ENCODE data around the gene BMP6. TPM values are rescaled to one million over a fixed set of nuclear protein-coding genes. Genes with fewer than 3 reads are reported as not detected.

The BMP6 gene
- polyA plus RNA-seq, 1 donor (not counting 4 experiments of a cell fraction or from before 2014, with no cell fraction given): 0.05 TPM

DNA sequence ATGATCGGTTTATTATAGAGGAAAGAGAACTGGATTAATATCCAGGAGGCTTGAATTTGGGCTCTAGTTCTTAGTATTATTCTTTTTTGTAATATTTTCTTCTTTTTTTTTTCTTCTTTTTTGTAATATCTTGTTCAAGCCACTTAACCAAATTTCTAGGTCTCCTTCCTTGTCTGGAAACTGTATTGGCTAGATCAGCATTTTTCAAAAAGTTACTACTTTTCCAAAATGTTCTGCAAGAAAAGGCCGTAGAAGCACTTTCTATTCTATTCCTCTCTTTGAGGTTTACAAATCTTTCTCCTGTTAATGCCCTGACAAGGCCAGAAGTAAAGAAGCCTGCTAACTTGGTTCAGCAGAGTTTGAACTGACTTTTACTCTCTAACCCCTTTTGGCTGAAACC lies 12.0 kb downstream of the BMP6 start:
- Histone ChIP-seq H3K4me3 (ENCODE audit: control insufficient read depth in 2 of 3, extremely low read depth in 1 of 3, insufficient read depth in 2 of 3, low read depth in 1 of 3, low read length in 3 of 3) (no peak overlapping the region), H3K27ac (ENCODE audit: control insufficient read depth, insufficient read depth, low read length) (no peak overlapping the region), H3K4me1 (ENCODE audit: control insufficient read depth, extremely low read depth, insufficient read depth, low read length) (no peaks in the 10 kb centered on the region), H3K4me2 (ENCODE audit: control insufficient read depth, extremely low read depth, insufficient read depth, low read depth, low read length) (no peak overlapping the region), H3K36me3 (ENCODE audit: control insufficient read depth in 2 of 2, extremely low read depth in 1 of 2, insufficient read depth in 2 of 2, low read length in 2 of 2) (no peaks in the 10 kb centered on the region), H4K20me1 (ENCODE audit: control insufficient read depth, extremely low read depth, insufficient read depth, low read length) (no peaks in the 10 kb centered on the region), H3K27me3 (ENCODE audit: control insufficient read depth, extremely low read depth, insufficient read depth, low read length) (peaks cover 15% of the 10 kb centered on the region), H3K9me1 (ENCODE audit: control insufficient read depth, extremely low read depth, insufficient read depth, low read length) (no peaks in the 10 kb centered on the region), H3K79me2 (ENCODE audit: control insufficient read depth, insufficient read depth, low read length) (no peaks in the 10 kb centered on the region), H3K9ac (ENCODE audit: control insufficient read depth, extremely low read depth, insufficient read depth, low read length) (no peak overlapping the region), H2AFZ (ENCODE audit: control insufficient read depth, low read length) (no peak overlapping the region), H3K9me3 (ENCODE audit: control insufficient read depth, low read depth, low read length) (no peaks in the 10 kb centered on the region)
- dilution Hi-C loops (cut with MboI; ENCODE audit: extremely low pct_ligation_motif_present, low sequenced_read_pairs): no loop called here
- FAIRE-seq (no peak), DNase-seq (ENCODE audit: low read depth, low spot score) (no peak)
- TF ChIP-seq, protein P1, sequence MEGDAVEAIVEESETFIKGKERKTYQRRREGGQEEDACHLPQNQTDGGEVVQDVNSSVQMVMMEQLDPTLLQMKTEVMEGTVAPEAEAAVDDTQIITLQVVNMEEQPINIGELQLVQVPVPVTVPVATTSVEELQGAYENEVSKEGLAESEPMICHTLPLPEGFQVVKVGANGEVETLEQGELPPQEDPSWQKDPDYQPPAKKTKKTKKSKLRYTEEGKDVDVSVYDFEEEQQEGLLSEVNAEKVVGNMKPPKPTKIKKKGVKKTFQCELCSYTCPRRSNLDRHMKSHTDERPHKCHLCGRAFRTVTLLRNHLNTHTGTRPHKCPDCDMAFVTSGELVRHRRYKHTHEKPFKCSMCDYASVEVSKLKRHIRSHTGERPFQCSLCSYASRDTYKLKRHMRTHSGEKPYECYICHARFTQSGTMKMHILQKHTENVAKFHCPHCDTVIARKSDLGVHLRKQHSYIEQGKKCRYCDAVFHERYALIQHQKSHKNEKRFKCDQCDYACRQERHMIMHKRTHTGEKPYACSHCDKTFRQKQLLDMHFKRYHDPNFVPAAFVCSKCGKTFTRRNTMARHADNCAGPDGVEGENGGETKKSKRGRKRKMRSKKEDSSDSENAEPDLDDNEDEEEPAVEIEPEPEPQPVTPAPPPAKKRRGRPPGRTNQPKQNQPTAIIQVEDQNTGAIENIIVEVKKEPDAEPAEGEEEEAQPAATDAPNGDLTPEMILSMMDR (optimal IDR thresholded peaks at IDR 0.05 in 1 of 3, IDR thresholded peaks at IDR 0.05 in 1 of 3, conservative IDR thresholded peaks at IDR 0.05 in 1 of 3; ENCODE audit: extremely low read depth in 1 of 3, insufficient read depth in 2 of 3, low read length in 3 of 3): no peak
- TF ChIP-seq EZH2 (IDR thresholded peaks at IDR 0.05; ENCODE audit: low read length): no peak

DNA sequence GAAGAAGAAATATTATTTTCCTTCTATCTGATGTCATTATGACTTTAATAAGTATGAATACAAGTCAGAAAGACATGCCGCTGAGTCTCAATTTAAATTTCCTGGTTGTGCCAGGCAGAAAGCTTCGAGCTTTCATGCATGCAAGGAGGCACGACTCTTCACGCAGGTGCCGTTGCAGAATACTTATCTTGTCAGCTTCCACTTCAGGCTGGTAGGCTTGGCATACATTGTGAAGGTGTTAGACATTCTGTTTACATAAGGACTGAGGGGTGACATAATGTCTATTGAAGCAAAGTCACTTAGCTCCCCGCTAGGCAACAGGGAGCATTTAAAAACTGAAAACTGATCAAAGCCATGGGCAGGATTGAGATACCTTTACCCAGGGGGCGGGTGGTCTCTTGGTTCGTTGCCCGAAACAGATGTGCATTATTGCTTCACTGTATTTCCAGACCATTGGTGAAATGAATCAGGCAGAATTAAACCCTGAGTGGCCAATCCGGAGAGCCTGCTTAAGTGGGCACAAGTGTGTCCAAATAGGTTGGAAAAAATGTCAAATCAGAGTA lies 16.4 kb downstream of the BMP6 start:
- Histone ChIP-seq H3K4me1 (ENCODE audit: control insufficient read depth, extremely low read depth, insufficient read depth, low read length) (no peaks in the 10 kb centered on the region), H3K36me3 (ENCODE audit: control insufficient read depth in 2 of 2, extremely low read depth in 1 of 2, insufficient read depth in 2 of 2, low read length in 2 of 2) (no peaks in the 10 kb centered on the region), H2AFZ (ENCODE audit: control insufficient read depth, low read length) (no peak overlapping the region), H3K9ac (ENCODE audit: control insufficient read depth, extremely low read depth, insufficient read depth, low read length) (no peak overlapping the region), H3K4me3 (ENCODE audit: control insufficient read depth in 2 of 3, extremely low read depth in 1 of 3, insufficient read depth in 2 of 3, low read depth in 1 of 3, low read length in 3 of 3) (no peak overlapping the region), H3K27me3 (ENCODE audit: control insufficient read depth, extremely low read depth, insufficient read depth, low read length) (peaks cover 9% of the 10 kb centered on the region), H3K4me2 (ENCODE audit: control insufficient read depth, extremely low read depth, insufficient read depth, low read depth, low read length) (no peak overlapping the region), H3K9me1 (ENCODE audit: control insufficient read depth, extremely low read depth, insufficient read depth, low read length) (no peaks in the 10 kb centered on the region), H3K27ac (ENCODE audit: control insufficient read depth, insufficient read depth, low read length) (no peak overlapping the region), H3K9me3 (ENCODE audit: control insufficient read depth, low read depth, low read length) (no peaks in the 10 kb centered on the region), H4K20me1 (ENCODE audit: control insufficient read depth, extremely low read depth, insufficient read depth, low read length) (no peaks in the 10 kb centered on the region), H3K79me2 (ENCODE audit: control insufficient read depth, insufficient read depth, low read length) (no peaks in the 10 kb centered on the region)
- dilution Hi-C loops (cut with MboI; ENCODE audit: extremely low pct_ligation_motif_present, low sequenced_read_pairs): no loop called here
- DNase-seq (ENCODE audit: low read depth, low spot score) (no peak), FAIRE-seq (no peak)
- TF ChIP-seq EZH2 (IDR thresholded peaks at IDR 0.05; ENCODE audit: low read length): no peak
- TF ChIP-seq, protein P1 (optimal IDR thresholded peaks at IDR 0.05 in 1 of 3, IDR thresholded peaks at IDR 0.05 in 1 of 3, conservative IDR thresholded peaks at IDR 0.05 in 1 of 3; ENCODE audit: extremely low read depth in 1 of 3, insufficient read depth in 2 of 3, low read length in 3 of 3): no peak

Measured in keratinocyte (primary cell).